ENCODE measurements around the gene SRCIN1. TPM values are rescaled to one million over a fixed set of nuclear protein-coding genes. Genes with fewer than 3 reads are reported as not detected.

SRCIN1 gene
- total RNA-seq, 1 donor from 2014 or later, result 0.21 TPM

DNA sequence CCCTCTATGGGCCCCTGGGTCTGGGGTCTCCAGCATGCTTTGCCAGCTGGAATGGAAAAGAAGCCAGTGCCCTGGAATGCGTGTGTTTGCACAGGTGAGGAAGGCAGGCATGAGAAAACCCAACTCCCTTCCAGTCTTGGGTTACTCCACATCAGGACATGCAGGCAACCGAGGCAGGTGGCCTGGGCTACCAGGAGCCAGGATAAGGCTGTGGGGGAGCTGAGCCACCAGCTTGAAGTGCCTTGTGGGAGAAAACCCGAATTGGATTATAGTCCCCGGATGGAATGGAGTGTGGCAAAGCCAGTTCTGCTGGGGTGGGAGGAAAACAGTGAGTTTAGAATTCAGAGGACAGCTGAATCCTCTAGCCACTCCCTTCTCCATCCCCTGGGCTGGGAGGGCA is 7.2 kb downstream of the SRCIN1 start:
- Mint-ChIP-seq H3K27me3 (peaks cover 85% of the 10 kb centered on the region), H3K9me3 (no peaks in the 10 kb centered on the region), H3K4me1 (peaks cover 19% of the 10 kb centered on the region), H3K27ac (no peak overlapping the region), H3K36me3 (ENCODE audit: low read depth) (no peaks in the 10 kb centered on the region), H3K4me3 (no peak overlapping the region)
- DNase-seq, result peak; percentile 71
- intact Hi-C loops (cut with micrococcal nuclease), result no loop called here

DNA sequence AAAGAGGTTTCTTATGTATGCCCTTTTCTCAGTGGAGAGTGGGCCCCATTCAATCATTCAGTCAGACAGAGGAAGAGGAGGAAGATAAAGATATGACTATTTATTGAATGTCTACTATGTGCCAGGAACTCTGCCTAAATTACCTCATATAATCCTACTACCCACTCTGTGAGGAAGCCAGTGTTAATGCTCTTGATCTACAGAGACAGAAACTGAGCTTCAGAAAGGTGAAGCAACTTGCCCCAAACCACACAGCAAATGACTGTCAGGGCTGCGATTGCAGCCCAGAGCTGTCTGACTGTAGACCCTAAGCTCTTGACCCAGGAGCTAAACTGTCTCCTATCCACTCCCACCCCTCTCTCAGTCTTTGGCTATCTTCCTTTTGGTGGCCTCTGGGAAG is 8.4 kb downstream of the SRCIN1 start:
- DNase-seq, result no peak
- Mint-ChIP-seq H3K4me3 (no peak overlapping the region), H3K4me1 (peaks cover 23% of the 10 kb centered on the region), H3K27ac (no peak overlapping the region), H3K36me3 (ENCODE audit: low read depth) (no peaks in the 10 kb centered on the region), H3K9me3 (no peaks in the 10 kb centered on the region), H3K27me3 (peaks cover 86% of the 10 kb centered on the region)
- intact Hi-C loops (cut with micrococcal nuclease), result no loop called here

DNA sequence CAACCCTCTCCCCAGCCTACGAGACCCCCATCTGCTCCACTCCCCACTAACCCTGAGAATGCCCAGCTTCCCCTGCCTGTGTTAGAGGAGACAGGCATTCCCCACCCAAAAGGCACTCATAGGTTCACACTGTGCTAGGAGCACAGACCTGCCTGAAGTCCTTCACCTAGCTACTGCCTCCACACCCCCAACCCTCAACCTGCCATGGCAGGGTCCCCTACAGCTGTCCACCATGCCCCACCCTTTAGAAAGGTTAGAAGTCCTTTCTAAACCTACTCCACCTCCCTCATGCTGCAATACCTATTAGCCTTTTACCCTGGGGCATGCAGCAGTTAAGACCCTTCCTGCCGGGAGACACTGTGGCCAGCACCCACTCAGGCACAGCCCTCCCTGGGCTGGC is 9.1 kb downstream of the SRCIN1 start:
- peaks cover 84% of the 10 kb centered on the region for H3K27me3 Mint-ChIP-seq
- DNase-seq, result no peak
- intact Hi-C loops (cut with micrococcal nuclease), result no loop called here
- no peak overlapping the region for H3K4me3 Mint-ChIP-seq
- H3K27ac Mint-ChIP-seq, result no peak overlapping the region
- H3K9me3 Mint-ChIP-seq, result no peaks in the 10 kb centered on the region
- H3K36me3 Mint-ChIP-seq (ENCODE audit: low read depth), result no peaks in the 10 kb centered on the region
- H3K4me1 Mint-ChIP-seq, result peaks cover 29% of the 10 kb centered on the region

DNA sequence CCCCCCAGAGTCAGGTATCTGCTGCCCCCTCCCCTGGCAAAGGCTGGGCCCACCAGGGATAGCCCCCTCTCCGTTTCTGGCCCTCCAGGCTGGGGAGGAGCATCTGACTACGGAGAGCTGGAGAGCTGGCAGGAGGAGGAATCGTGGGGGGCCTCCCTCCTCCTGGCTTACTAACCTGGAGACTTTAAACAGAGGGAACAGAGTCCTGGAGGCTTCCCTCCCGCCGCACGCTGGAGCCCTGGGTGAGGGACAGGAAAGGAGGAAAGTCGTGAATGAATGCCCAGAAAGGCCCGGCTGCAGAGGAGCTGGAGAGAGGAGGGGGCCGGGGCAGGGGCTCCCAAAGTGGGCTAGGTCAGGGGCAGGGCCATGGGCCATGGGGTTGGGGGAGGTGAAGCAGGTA is 9.9 kb downstream of the SRCIN1 start:
- H3K9me3 Mint-ChIP-seq, result no peaks in the 10 kb centered on the region

DNA sequence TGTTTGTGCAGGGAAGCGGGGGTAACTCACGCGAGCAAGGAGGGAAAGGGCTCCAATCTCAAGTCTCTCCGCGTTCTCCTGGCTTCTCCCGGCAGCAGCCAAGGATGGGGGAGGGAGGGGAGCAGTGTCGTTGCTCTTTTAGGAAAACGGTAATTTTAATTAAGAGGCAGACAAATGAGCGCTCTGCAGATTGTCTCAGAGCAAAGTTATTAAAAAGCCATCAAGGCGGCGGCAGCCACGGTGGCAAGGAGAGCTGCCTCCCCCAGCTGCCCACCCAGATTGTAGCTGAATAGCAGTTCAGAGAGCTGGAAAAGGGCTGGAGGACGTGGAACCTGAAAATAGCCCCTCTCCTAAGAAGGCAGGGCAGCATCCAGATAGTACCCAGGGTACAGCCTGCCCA is 11.6 kb downstream of the SRCIN1 start:
- peaks cover 31% of the 10 kb centered on the region for H3K4me1 Mint-ChIP-seq
- no peak overlapping the region for H3K4me3 Mint-ChIP-seq
- no peaks in the 10 kb centered on the region for H3K9me3 Mint-ChIP-seq
- peaks cover 76% of the 10 kb centered on the region for H3K27me3 Mint-ChIP-seq
- no peak overlapping the region for H3K27ac Mint-ChIP-seq
- intact Hi-C loops (cut with micrococcal nuclease), result no loop called here
- H3K36me3 Mint-ChIP-seq (ENCODE audit: low read depth), result no peaks in the 10 kb centered on the region
- DNase-seq, result no peak

More for the DNA sequence above, 9.9 kb downstream of the SRCIN1 start:
- DNase-seq, result no peak
- H3K4me3 Mint-ChIP-seq, result no peak overlapping the region
- no peaks in the 10 kb centered on the region for H3K36me3 Mint-ChIP-seq (ENCODE audit: low read depth)
- peaks cover 83% of the 10 kb centered on the region for H3K27me3 Mint-ChIP-seq
- no peak overlapping the region for H3K27ac Mint-ChIP-seq
- intact Hi-C loops (cut with micrococcal nuclease), result no loop called here
- peaks cover 36% of the 10 kb centered on the region for H3K4me1 Mint-ChIP-seq

DNA sequence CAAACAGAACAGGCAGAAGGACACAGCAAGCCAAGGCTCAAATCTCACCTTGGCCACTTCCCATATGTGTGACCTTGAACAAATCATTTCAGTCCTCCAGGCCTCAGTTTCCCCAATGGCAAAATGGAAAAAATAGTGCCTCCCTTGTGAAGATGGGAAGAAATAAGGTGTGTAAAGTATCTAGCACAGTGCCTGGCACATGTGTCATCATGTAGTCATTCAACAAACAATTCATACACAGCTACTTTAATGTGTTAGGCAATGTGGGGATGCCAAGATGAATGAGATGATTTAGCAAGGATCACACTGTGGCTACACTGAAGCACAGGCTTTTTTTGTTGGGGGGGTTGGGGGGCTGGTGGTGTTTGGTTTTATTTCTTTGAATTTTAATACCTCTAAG is 13.3 kb downstream of the SRCIN1 start:
- no peaks in the 10 kb centered on the region for H3K9me3 Mint-ChIP-seq
- no peak overlapping the region for H3K4me3 Mint-ChIP-seq
- no peaks in the 10 kb centered on the region for H3K36me3 Mint-ChIP-seq (ENCODE audit: low read depth)
- H3K27ac Mint-ChIP-seq, result no peak overlapping the region
- DNase-seq, result no peak
- intact Hi-C loops (cut with micrococcal nuclease), result no loop called here
- peaks cover 78% of the 10 kb centered on the region for H3K27me3 Mint-ChIP-seq
- H3K4me1 Mint-ChIP-seq, result peaks cover 31% of the 10 kb centered on the region

DNA sequence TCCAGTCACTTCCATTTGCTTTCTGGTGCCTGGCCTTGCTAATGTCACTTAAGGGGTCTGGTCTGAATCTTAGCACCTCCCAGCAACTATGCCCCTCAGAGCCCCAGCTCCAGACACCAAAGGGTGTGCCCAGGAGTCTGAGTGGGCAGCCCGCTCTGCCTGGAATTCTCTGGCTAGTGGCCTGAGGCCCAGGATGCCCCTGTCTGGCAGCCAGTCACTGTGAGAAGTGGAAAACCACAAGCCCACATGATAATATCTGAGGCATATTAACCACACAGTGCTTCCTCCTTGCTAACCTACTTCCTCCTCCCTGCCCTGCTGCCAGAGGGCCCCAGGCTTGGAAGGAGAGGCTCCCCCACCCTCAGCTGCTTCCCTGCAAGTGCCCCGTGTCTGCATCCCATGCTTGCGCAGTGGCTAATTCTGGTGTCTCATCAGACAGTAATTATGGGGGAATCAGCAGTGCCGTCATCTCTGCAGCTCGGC is 14.0 kb downstream of the SRCIN1 start:
- Mint-ChIP-seq H3K4me3 (peak overlapping the region; percentile 5), H3K4me1 (peaks cover 29% of the 10 kb centered on the region), H3K36me3 (ENCODE audit: low read depth) (no peaks in the 10 kb centered on the region), H3K9me3 (no peaks in the 10 kb centered on the region), H3K27me3 (peaks cover 77% of the 10 kb centered on the region), H3K27ac (no peak overlapping the region)
- intact Hi-C loops (cut with micrococcal nuclease), result no loop called here
- peak; percentile 74 for DNase-seq

DNA sequence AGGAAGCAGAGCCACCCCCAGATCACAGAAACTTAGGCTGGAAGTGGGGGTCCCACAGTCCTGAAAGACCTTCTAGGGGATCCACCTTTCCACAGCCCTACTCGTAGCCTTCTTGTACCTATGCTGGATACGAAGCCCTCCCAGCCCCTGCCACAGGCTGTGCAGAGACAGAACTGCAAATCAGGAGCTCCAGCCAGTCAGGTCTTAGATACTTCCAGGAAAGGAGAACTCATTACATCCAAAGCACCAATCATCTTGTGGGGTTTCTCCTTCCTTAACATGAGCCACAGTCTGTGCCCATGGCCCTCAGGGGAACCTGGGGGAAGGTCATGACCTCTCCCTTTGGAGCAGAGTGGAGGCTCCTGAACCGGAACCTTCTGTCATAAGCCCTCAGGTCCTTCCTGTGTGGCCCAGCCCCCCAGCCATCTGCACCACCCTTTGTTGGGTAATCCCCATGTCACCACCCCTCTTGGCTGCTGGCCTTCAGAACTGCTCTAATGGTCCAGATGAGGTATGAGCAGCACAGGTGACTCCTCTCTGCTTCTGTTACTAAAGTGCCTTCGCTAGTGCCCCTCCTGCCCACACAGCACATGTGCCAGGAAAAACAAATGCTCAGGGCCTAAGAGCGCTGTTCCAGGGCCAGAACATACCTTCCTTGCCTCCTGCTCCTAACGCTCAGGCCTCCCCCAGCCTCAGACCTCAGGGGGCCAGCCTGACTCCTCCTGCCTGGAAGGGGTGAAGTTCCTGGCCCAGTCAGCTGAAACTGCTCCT is 14.6 kb downstream of the SRCIN1 start:
- H3K9me3 Mint-ChIP-seq, result no peaks in the 10 kb centered on the region
- no peak overlapping the region for H3K27ac Mint-ChIP-seq

DNA sequence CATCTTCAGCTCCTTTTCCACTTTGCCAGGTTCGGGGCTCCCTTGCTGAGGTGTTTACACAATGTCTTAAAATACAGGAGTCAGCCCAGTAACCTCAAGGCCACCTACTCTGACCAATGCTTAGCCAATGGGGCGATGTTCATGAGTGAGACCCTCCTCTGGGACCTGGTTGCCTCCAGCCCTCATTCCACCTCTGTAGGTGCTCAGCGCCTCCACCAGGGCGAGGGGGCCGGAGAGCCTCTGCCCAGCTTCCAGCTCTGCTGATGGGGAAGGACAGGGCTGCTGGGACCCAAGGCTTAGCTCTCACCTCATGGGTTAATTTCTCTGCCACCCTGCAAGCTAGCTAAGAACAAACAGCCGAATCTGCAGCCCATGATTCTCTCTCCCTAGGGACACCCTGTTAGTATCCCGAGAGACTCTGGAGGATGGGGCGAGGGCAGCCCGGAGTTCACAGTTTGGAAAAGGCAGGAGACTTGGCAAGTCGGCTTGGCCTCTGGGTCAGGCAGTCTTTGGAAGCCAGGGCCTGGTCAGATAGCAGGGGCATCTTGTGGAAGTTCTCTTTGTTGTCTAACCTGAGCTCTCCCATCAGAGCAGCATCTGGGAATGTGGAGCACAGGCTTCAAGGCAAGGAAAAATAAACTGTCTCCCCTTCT is 16.2 kb downstream of the SRCIN1 start:
- intact Hi-C loops (cut with micrococcal nuclease), result no loop called here

More for the DNA sequence above, 14.6 kb downstream of the SRCIN1 start:
- peak overlapping the region; percentile 5 for H3K4me3 Mint-ChIP-seq
- intact Hi-C loops (cut with micrococcal nuclease), result no loop called here
- H3K36me3 Mint-ChIP-seq (ENCODE audit: low read depth), result no peaks in the 10 kb centered on the region
- DNase-seq, result no peak
- H3K27me3 Mint-ChIP-seq, result peaks cover 78% of the 10 kb centered on the region
- peaks cover 28% of the 10 kb centered on the region for H3K4me1 Mint-ChIP-seq

DNA sequence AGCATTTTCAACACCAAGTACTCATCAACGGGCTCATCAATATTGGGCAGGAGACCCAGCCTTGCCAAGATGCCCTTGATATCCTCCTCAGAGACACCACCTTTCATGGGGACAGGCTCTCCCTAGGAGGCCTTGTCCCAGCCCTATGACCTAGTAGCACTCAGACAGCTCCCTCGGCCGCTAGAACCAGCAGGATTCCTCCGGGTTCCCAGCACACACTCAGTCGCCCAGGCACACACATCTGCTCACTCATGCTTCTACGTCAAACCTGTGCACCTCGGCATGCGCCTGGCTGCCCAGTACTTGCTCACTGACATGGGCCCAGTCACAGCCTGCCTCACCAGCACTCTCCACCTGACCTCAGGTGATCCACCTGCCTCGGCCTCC is 17.0 kb downstream of the SRCIN1 start:
- Mint-ChIP-seq H3K4me1 (peaks cover 39% of the 10 kb centered on the region), H3K27ac (no peak overlapping the region), H3K9me3 (no peaks in the 10 kb centered on the region), H3K36me3 (ENCODE audit: low read depth) (no peaks in the 10 kb centered on the region), H3K27me3 (peaks cover 75% of the 10 kb centered on the region), H3K4me3 (no peak overlapping the region)
- intact Hi-C loops (cut with micrococcal nuclease), result no loop called here
- no peak for DNase-seq

More for the DNA sequence above, 16.2 kb downstream of the SRCIN1 start:
- Mint-ChIP-seq H3K36me3 (ENCODE audit: low read depth) (no peaks in the 10 kb centered on the region), H3K27ac (no peak overlapping the region), H3K9me3 (no peaks in the 10 kb centered on the region), H3K27me3 (peaks cover 75% of the 10 kb centered on the region), H3K4me1 (peaks cover 34% of the 10 kb centered on the region), H3K4me3 (no peak overlapping the region)
- DNase-seq, result no peak

DNA sequence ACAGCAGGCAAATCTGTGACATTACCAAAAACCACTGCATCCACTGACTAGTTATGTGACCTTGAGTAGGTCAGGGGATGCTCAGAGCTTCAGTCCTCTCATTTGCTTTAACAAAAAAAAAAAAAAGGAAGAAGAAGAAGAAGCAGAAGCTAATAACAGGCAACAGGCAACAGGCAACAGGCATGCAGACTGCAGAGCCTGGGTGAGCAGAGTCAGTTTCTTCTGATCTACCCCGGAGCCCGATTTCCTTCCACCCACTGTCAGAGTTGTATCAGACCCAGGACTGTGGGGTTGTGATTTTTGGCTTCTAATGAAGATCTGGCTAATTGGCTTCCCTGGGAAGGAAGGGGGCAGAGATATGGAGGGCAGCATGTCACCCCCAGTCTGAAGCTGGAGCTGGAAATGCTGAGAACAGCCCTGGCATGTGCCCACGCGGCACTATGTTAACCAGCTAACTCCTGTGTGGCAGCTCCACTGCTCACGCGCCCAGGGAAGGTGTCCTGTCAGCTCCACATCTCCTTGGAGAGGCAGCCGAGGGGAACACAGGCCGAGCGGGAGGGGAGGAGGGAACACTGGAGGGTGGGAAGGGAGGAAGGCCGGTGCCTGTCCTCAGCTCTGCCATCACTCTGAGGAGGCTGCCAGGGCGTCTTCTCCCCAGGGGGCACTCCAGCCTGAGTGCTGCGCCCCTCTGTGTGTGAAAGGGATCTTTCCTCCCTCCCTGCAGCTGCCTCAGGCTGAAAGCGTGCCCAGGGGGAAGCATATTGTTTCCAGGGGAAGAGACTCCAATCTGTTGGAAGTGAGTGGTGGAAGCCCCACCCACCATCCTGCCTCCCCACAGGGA is 17.6 kb downstream of the SRCIN1 start:
- Mint-ChIP-seq H3K4me3 (no peak overlapping the region), H3K4me1 (peaks cover 38% of the 10 kb centered on the region), H3K27me3 (peaks cover 71% of the 10 kb centered on the region), H3K36me3 (ENCODE audit: low read depth) (no peaks in the 10 kb centered on the region), H3K9me3 (no peaks in the 10 kb centered on the region), H3K27ac (no peak overlapping the region)
- DNase-seq, result no peak
- intact Hi-C loops (cut with micrococcal nuclease), result no loop called here

DNA sequence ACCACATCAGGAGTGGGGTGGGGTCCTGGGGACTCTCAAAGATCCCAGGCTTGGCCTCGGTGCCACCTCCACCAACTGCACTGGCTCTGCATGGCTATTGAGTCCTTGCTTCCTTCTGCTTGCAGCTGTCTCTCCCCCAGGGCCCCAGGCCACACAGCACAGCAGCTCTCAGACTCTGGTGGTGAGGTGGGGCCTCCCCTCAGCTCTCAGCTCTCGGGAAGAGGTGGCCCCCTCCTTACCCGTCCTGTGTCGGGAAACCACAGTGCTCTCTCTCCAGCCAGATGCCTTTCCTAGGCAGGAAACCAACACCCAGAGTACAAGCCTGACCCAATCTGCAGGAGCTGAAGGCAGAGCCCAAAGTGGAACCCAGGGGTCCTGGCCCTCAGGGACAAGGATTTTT is 18.5 kb downstream of the SRCIN1 start:
- Mint-ChIP-seq H3K9me3 (no peaks in the 10 kb centered on the region), H3K4me3 (no peak overlapping the region), H3K27ac (no peak overlapping the region), H3K36me3 (ENCODE audit: low read depth) (no peaks in the 10 kb centered on the region), H3K27me3 (peaks cover 67% of the 10 kb centered on the region), H3K4me1 (peaks cover 29% of the 10 kb centered on the region)
- intact Hi-C loops (cut with micrococcal nuclease), result no loop called here
- no peak for DNase-seq

DNA sequence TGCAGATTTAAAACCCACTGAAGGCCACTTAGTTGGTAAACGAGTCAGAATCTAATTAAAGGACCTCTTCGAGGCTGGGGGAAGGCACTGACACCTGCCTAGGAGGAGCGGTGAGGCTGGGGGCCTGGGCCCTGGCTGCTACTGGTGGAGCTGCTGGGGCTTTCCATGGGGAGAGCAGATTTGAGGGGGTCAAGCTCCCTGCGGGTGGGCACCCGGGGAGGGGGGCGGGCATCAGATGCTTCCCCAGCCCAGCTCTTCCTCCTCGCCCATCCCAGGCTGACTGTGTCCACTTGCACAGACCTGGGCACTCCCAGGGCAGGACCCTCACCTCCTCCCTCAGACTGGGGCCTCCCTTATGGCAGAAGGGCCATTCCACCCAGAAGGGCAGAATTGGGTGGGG is 19.0 kb downstream of the SRCIN1 start:
- Mint-ChIP-seq H3K27ac (no peak overlapping the region), H3K9me3 (no peaks in the 10 kb centered on the region), H3K4me3 (no peak overlapping the region), H3K27me3 (peaks cover 67% of the 10 kb centered on the region), H3K36me3 (ENCODE audit: low read depth) (no peaks in the 10 kb centered on the region), H3K4me1 (peaks cover 25% of the 10 kb centered on the region)
- intact Hi-C loops (cut with micrococcal nuclease), result no loop called here
- no peak for DNase-seq

Measured in activated CD4-positive, alpha-beta T cell treated with anti-CD3 and anti-CD28 coated beads, Interleukin-2, amount 10 ng/mL, durations not matched to agents 24 days and 14 days (primary cell).